H9 (cell line): ENCODE results near the gene MICAL2. TPM values are rescaled to one million over a fixed set of nuclear protein-coding genes. Genes with fewer than 3 reads are reported as not detected.

ENCODE experiments used
- DNase-seq: peaks from one replicate; pipeline ENCODE4 v3.0.0-alpha.2; 2017
- H2AFZ ChIP-seq: one replicate; pipeline ENCODE4 v1.6.1; 2013; ENCODE audit warnings: mild to moderate bottlenecking, low read length, control low read depth, moderate library complexity
- H2AK5ac ChIP-seq: 2 replicates; pipeline ENCODE4 v1.6.1; 2013; ENCODE audit warnings: low read length, control low read depth, mixed read lengths; ENCODE audit not compliant: insufficient read length
- H2BK120ac ChIP-seq: one replicate; pipeline ENCODE4 v1.6.1; 2013; ENCODE audit warnings: low read depth, mild to moderate bottlenecking, low read length, control low read depth, inconsistent platforms; ENCODE audit not compliant: poor library complexity, severe bottlenecking
- H2BK12ac ChIP-seq: 2 replicates; pipeline ENCODE4 v1.6.1; 2013; ENCODE audit warnings: low read length, control low read depth, mixed read lengths, low read depth; ENCODE audit not compliant: insufficient read length
- H2BK15ac ChIP-seq: 2 replicates; pipeline ENCODE4 v1.6.1; 2013; ENCODE audit warnings: low read depth, low read length, control low read depth
- H2BK20ac ChIP-seq: one replicate; pipeline ENCODE4 v1.6.1; 2013; ENCODE audit warnings: low read depth, mild to moderate bottlenecking, low read length, control low read depth, inconsistent platforms; ENCODE audit not compliant: poor library complexity, severe bottlenecking
- H2BK5ac ChIP-seq: 2 replicates; pipeline ENCODE4 v1.6.1; 2013; ENCODE audit warnings: low read length, control low read depth, mixed read lengths; ENCODE audit not compliant: insufficient read length
- H3K14ac ChIP-seq: 2 replicates; pipeline ENCODE4 v1.6.1; 2013; ENCODE audit warnings: low read length, control low read depth; ENCODE audit not compliant: insufficient read depth
- H3K18ac ChIP-seq: 2 replicates; pipeline ENCODE4 v1.6.1; 2013; ENCODE audit warnings: low read depth, mild to moderate bottlenecking, mixed read lengths, low read length, control low read depth; ENCODE audit not compliant: insufficient read length
- H3K23ac ChIP-seq: 2 replicates; pipeline ENCODE4 v1.6.1; 2013; ENCODE audit warnings: low read length, control low read depth, mixed read lengths, low read depth; ENCODE audit not compliant: insufficient read length
- H3K23me2 ChIP-seq: 2 replicates; pipeline ENCODE4 v1.6.1; 2013; ENCODE audit warnings: low read depth, mild to moderate bottlenecking, mixed read lengths, low read length, control low read depth; ENCODE audit not compliant: insufficient read length, poor library complexity, severe bottlenecking
- H3K27ac ChIP-seq: 2 replicates; pipeline ENCODE4 v1.5.1; 2013; ENCODE audit warnings: low read length, control low read depth, mixed read lengths, low read depth; ENCODE audit not compliant: insufficient read length
- H3K27me3 ChIP-seq: 2 replicates; pipeline ENCODE4 v1.6.1; 2013; ENCODE audit warnings: low read length, control low read depth, inconsistent platforms; ENCODE audit not compliant: insufficient read depth
- H3K4ac ChIP-seq: 2 replicates; pipeline ENCODE4 v1.6.1; 2013; ENCODE audit warnings: low read depth, mild to moderate bottlenecking, control low read depth, inconsistent platforms, low read length, moderate library complexity
- H3K4me1 ChIP-seq: 2 replicates; pipeline ENCODE4 v1.6.1; 2013; ENCODE audit warnings: low read length, control low read depth, inconsistent platforms; ENCODE audit not compliant: insufficient read depth
- H3K4me2 ChIP-seq: 2 replicates; pipeline ENCODE4 v1.6.1; 2013; ENCODE audit warnings: low read length, control low read depth, mixed read lengths; ENCODE audit not compliant: insufficient read length, insufficient read depth
- H3K56ac ChIP-seq: 2 replicates; pipeline ENCODE4 v1.6.1; 2013; ENCODE audit warnings: low read depth, mild to moderate bottlenecking, mixed read lengths, low read length, control low read depth; ENCODE audit not compliant: insufficient read length
- H3K79me1 ChIP-seq: 2 replicates; pipeline ENCODE4 v1.6.1; 2013; ENCODE audit warnings: low read depth, mild to moderate bottlenecking, moderate library complexity, low read length, control low read depth, inconsistent platforms; ENCODE audit not compliant: insufficient read depth, poor library complexity, severe bottlenecking
- H3K79me2 ChIP-seq: 2 replicates; pipeline ENCODE4 v1.6.1; 2013; ENCODE audit warnings: low read length, control low read depth, inconsistent platforms; ENCODE audit not compliant: insufficient read depth
- H3K9ac ChIP-seq: 2 replicates; pipeline ENCODE4 v1.6.1; 2013; ENCODE audit warnings: low read length, control low read depth, mixed read lengths; ENCODE audit not compliant: insufficient read length; ENCODE audit errors: extremely low read depth
- H3K9me3 ChIP-seq: one replicate; pipeline ENCODE4 v1.6.1; 2013; ENCODE audit warnings: low read depth, low read length, inconsistent platforms; ENCODE audit not compliant: control insufficient read depth
- H3T11ph ChIP-seq: one replicate; pipeline ENCODE4 v1.6.1; 2013; ENCODE audit warnings: mild to moderate bottlenecking, low read length, control low read depth, inconsistent platforms
- H4K20me1 ChIP-seq: one replicate; pipeline ENCODE4 v1.6.1; 2013; ENCODE audit not compliant: control insufficient read depth, insufficient read length, insufficient read depth
- H4K5ac ChIP-seq: 2 replicates; pipeline ENCODE4 v1.6.1; 2013; ENCODE audit warnings: low read depth, mild to moderate bottlenecking, mixed read lengths, low read length, control low read depth; ENCODE audit not compliant: insufficient read length
- H4K8ac ChIP-seq: replicated peaks from 2 replicates; pipeline ENCODE4 v1.6.1; 2013; ENCODE audit warnings: low read length, control low read depth, mixed read lengths, low read depth; ENCODE audit not compliant: insufficient read length
- H4K91ac ChIP-seq: 2 replicates; pipeline ENCODE4 v1.6.1; 2013; ENCODE audit warnings: low read depth, mild to moderate bottlenecking, moderate library complexity, mixed read lengths, low read length, control low read depth; ENCODE audit not compliant: insufficient read length
- H3K27ac Mint-ChIP-seq, 3 experiments: 2 replicates in 2 of 3; 3 replicates in 1 of 3; pipeline ENCODE4 v1.8.0; 2020 to 2021; ENCODE audit warnings: mixed read lengths in 3 of 3, mild to moderate bottlenecking in 1 of 3, moderate library complexity in 1 of 3
- H3K27me3 Mint-ChIP-seq: 2 replicates; pipeline ENCODE4 v1.8.0; 2021; ENCODE audit warnings: low read depth, mild to moderate bottlenecking, moderate library complexity, mixed read lengths
- H3K36me3 Mint-ChIP-seq, 3 experiments: 2 replicates in 2 of 3; 3 replicates in 1 of 3; pipeline ENCODE4 v1.8.0; 2020 to 2021; ENCODE audit warnings: low read depth in 3 of 3, mixed read lengths in 3 of 3; ENCODE audit not compliant: insufficient read depth in 1 of 3
- H3K4me1 Mint-ChIP-seq, 2 experiments: 2 replicates each; pipeline ENCODE4 v1.8.0; 2020; ENCODE audit warnings: mixed read lengths in 2 of 2
- H3K4me3 Mint-ChIP-seq, 2 experiments: 2 replicates in 1 of 2; 3 replicates in 1 of 2; pipeline ENCODE4 v1.8.0; 2020 to 2021; ENCODE audit warnings: mild to moderate bottlenecking in 2 of 2, mixed read lengths in 2 of 2, moderate library complexity in 1 of 2
- H3K9me3 Mint-ChIP-seq, 2 experiments: 2 replicates in 1 of 2; 3 replicates in 1 of 2; pipeline ENCODE4 v1.8.0; 2020; ENCODE audit warnings: mild to moderate bottlenecking in 2 of 2, mixed read lengths in 2 of 2, moderate library complexity in 1 of 2
- WGBS: extraction: QIAGEN DNeasy Blood & Tissue Kit; methylation state at CpG from one replicate; pipeline ENCODE4 v1.1.7; 2013; ENCODE audit warnings: missing lambda C conversion rate, low lambda C conversion rate, mixed read lengths; ENCODE audit not compliant: insufficient read length; ENCODE audit errors: extremely low coverage; 5-methylcytosine and 5-hydroxymethylcytosine counted together
- total RNA-seq: library from RNA; stranded (reverse); gene quantifications from 2 replicates; pipeline ENCODE4 v1.2.1, GENCODE V29; 2021
- TF ChIP-seq, protein P1 (sequence below): fragments of 200-600 bp; sonication (generic); conservative IDR thresholded peaks from 3 replicates; pipeline ENCODE4 v1.8.0; 2021; ENCODE audit warnings: antibody characterized with exemption, mild to moderate bottlenecking

Gene MICAL2
- total RNA-seq, 1 experiment from 2014 or later, result 4.7 TPM

DNA sequence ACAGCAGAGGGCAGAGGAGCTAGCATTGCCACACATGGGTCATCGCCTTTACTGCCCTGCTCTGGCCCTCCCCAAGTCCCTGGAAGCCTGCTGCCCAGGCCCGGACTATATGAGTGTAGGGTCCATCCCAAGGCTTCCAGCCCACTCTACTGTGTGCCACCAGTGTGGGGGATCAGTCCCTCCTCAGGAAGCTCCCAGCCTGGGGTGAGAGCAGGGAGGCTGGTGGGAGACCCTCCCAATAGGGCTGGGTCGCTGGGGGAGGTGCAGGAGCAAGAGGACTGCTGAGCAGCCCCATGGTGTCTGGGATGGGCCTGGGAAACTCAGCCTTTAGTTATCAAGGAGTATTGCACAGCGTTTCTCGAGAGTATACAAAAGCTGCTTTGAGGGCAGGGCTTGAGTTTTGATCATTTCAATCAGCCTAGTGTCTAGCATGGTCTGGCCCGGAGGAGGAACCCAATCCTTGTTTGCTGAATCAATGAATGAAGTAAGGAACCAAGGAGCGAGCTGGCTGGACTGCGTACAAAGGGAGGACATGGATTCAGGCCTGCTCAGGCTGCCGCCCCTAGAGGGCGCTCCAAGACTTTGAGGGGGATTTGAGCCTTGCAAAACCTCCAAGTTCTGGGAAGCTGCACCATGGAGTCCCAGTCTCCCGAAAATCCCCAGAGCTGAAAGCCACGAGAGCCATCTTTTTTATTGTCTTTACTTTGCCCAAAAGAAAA lies 178.0 kb downstream of the MICAL2 start:
- Histone ChIP-seq H3K27me3 (no peaks in the 10 kb centered on the region), H3K18ac (no peak overlapping the region), H3K23me2 (no peaks in the 10 kb centered on the region), H3K79me2 (no peaks in the 10 kb centered on the region), H2AFZ (no peak overlapping the region), H3K23ac (no peak overlapping the region), H3K4ac (no peak overlapping the region), H3T11ph (no peak overlapping the region), H3K9me3 (no peaks in the 10 kb centered on the region), H2BK12ac (no peak overlapping the region), H3K4me1 (no peaks in the 10 kb centered on the region; the same call in 1 of the 2 replicates), H4K5ac (no peak overlapping the region), H2BK15ac (no peak overlapping the region), H2BK5ac (no peak overlapping the region), H2AK5ac (no peak overlapping the region), H3K4me2 (no peak overlapping the region), H3K9ac (no peak overlapping the region), H3K79me1 (no peaks in the 10 kb centered on the region), H3K14ac (no peak overlapping the region), H4K20me1 (no peaks in the 10 kb centered on the region), H4K8ac (no peak overlapping the region), H2BK120ac (no peak overlapping the region), H4K91ac (no peak overlapping the region), H3K27ac (no peak overlapping the region), H3K56ac (no peak overlapping the region), H2BK20ac (no peak overlapping the region)
- TF ChIP-seq, protein P1, sequence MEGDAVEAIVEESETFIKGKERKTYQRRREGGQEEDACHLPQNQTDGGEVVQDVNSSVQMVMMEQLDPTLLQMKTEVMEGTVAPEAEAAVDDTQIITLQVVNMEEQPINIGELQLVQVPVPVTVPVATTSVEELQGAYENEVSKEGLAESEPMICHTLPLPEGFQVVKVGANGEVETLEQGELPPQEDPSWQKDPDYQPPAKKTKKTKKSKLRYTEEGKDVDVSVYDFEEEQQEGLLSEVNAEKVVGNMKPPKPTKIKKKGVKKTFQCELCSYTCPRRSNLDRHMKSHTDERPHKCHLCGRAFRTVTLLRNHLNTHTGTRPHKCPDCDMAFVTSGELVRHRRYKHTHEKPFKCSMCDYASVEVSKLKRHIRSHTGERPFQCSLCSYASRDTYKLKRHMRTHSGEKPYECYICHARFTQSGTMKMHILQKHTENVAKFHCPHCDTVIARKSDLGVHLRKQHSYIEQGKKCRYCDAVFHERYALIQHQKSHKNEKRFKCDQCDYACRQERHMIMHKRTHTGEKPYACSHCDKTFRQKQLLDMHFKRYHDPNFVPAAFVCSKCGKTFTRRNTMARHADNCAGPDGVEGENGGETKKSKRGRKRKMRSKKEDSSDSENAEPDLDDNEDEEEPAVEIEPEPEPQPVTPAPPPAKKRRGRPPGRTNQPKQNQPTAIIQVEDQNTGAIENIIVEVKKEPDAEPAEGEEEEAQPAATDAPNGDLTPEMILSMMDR, result peak; percentile 92
- peaks cover 4% of the 10 kb centered on the region; the same call in 1 of the 2 replicates for H3K27me3 Mint-ChIP-seq
- H3K4me3 Mint-ChIP-seq, result no peak overlapping the region
- DNase-seq, result peak; percentile 89
- peaks cover 17% of the 10 kb centered on the region in 2 experiments for H3K4me1 Mint-ChIP-seq
- no peaks in the 10 kb centered on the region; a peak in 1 of 7 replicates for H3K36me3 Mint-ChIP-seq
- no peaks in the 10 kb centered on the region; a peak in 1 of 5 replicates for H3K9me3 Mint-ChIP-seq
- no CpG with 5 or more reads among the region's 12 CpGs for WGBS
- H3K27ac Mint-ChIP-seq, result peak overlapping the region in 1 of 3 experiments; percentile 10; a peak in 2 of 7 replicates
